Lung (tissue), 12 donors: ENCODE measurements around the gene THOC6. TPM values are rescaled to one million over a fixed set of nuclear protein-coding genes. Genes with fewer than 3 reads are reported as not detected.

Experiments
- ATAC-seq: fragments of 200-7000 bp; cut with Tn5 transposase; one replicate; pipeline ENCODE4 v1.9.1; 2020; ENCODE audit warnings: moderate number of reproducible peaks; ENCODE audit not compliant: insufficient read depth, low FRiP score
- DNase-seq, 3 donors: peaks; one replicate each; pipeline ENCODE4 v3.0.0-alpha.2; 2013 to 2017
- H3K27ac ChIP-seq, 2 donors: one replicate each; pipeline ENCODE4 v1.5.1; 2013; ENCODE audit warnings: mild to moderate bottlenecking in 2 of 2, moderate library complexity in 2 of 2, control low read depth in 1 of 2, inconsistent platforms in 1 of 2, low read depth in 1 of 2, low read length in 1 of 2
- H3K27me3 ChIP-seq, 3 donors: one replicate each; pipeline ENCODE4 v1.5.1; 2013; ENCODE audit warnings: low read length in 2 of 3; ENCODE audit not compliant: control insufficient read depth in 3 of 3, insufficient read depth in 3 of 3
- H3K36me3 ChIP-seq, 4 donors: one replicate each; pipeline ENCODE4 v1.5.1; 2013; ENCODE audit warnings: low read length in 4 of 4, mild to moderate bottlenecking in 1 of 4, moderate library complexity in 1 of 4; ENCODE audit not compliant: control insufficient read depth in 4 of 4, insufficient read depth in 4 of 4
- H3K4me1 ChIP-seq, 5 donors: one replicate each; pipeline ENCODE4 v1.5.1; 2013; ENCODE audit warnings: low read length in 5 of 5, mild to moderate bottlenecking in 2 of 5, moderate library complexity in 1 of 5; ENCODE audit not compliant: control insufficient read depth in 5 of 5, insufficient read depth in 5 of 5
- H3K4me3 ChIP-seq: one replicate; pipeline ENCODE4 v1.5.1; 2013; ENCODE audit warnings: mild to moderate bottlenecking, control low read depth, moderate library complexity
- H3K9ac ChIP-seq, 2 donors: one replicate each; pipeline ENCODE4 v1.5.1; 2013; ENCODE audit warnings: low read length in 2 of 2, control low read depth in 1 of 2; ENCODE audit not compliant: insufficient read depth in 1 of 2
- H3K9me3 ChIP-seq, 4 donors: one replicate each; pipeline ENCODE4 v1.5.1; 2013; ENCODE audit warnings: low read length in 3 of 4, mild to moderate bottlenecking in 1 of 4, moderate library complexity in 1 of 4; ENCODE audit not compliant: control insufficient read depth in 4 of 4, insufficient read depth in 3 of 4
- WGBS, 2 donors: extraction: QIAGEN DNeasy Blood & Tissue Kit; methylation state at CpG; one replicate each; pipeline ENCODE4 v1.1.7; 2013; 5-methylcytosine and 5-hydroxymethylcytosine counted together
- polyA plus RNA-seq, 2 donors: library from polyadenylated mRNA; stranded (reverse); fragments of 200-250 nt; gene quantifications; one replicate each; pipeline ENCODE4 v1.2.1, GENCODE V29; 2013
- total RNA-seq, 2 donors: library from RNA; depleted of rRNA in 1 of 2; stranded (reverse); fragments of >200 nt in 1 of 2; gene quantifications; one replicate each; pipeline ENCODE4 v1.2.1, GENCODE V29; 2014 to 2021
- TF ChIP-seq, protein P1 (sequence below): IDR thresholded peaks from 2 replicates; pipeline ENCODE4 v1.5.1; 2012; ENCODE audit warnings: mild to moderate bottlenecking; ENCODE audit errors: control extremely low read depth, extremely low read depth
- donor health status: control.
- donor health status: control.
- donor health status: Bipolar disorder and iron deficiency.
- donor health status: healthy.
- donor health status: DM: yes; HTN: yes; CAD: no.

Gene THOC6
- total and polyA plus RNA-seq, 4 donors = 12.7 to 58.3 (median 40.0) TPM

DNA sequence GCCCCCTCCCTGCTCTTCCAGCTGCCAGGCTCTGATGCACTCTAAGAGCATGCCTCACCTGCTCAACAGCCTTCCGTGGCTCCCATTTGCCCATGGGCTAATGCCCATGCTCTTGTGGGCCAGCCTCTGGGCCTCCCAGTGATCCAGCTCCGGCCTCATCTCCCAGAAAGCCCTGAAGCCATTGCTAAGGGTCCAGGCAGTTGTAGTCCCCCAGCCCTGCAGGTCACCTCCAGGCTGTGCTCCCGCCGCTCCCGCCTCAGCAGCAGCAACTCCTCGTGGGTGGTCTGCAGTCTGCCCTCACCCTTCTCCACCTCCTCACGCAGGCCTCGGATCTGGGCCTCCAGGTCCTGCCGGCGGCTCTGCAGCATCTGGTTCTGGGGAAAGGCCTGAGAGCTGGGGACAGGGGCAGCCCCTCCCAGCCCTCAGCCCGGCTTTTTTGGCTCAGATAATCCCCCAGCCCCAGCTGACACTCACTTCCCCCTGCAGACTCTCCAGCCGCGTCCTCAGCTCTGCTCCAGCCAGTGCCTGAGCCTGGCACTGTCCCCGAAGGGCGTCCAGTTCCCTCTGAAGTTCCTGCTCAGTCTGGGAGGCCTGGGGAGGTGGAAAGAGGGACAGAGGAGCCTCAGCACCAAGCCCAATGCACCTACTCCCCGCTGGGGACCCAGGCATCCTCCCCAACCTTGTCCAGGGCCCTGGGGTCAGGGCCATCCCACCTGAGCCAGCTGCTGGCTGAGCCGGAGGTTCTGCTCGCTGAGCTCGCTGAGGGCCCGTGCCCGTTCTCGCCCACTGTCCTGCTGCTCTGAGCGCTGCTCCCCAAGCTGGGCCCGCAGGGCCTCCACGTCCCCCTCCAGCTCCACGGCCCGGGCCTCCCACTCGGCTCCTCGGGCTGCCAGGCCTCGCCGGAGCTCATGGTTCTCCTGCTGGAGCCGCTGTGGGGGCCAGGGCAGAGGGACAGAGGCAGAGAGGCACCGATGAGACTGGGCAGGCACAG, 6.7 kb downstream of the THOC6 start:
- H3K9ac ChIP-seq = no peak overlapping the region
- DNase-seq (no peak), ATAC-seq (no peak)
- H3K4me1 ChIP-seq = peaks cover 0 to 11% (median 0%) of the 10 kb centered on the region in 5 donors
- H3K36me3 ChIP-seq = peaks cover 0 to 18% (median 7%) of the 10 kb centered on the region in 4 donors
- no peak overlapping the region for H3K4me3 ChIP-seq
- H3K27me3 ChIP-seq = peaks cover 0 to 32% (median 27%) of the 10 kb centered on the region in 3 donors
- WGBS, 2 donors = 78 to 79% methylated on average over 31 to 33 of the region's 33 CpGs
- H3K27ac ChIP-seq = no peak overlapping the region
- no peaks in the 10 kb centered on the region for H3K9me3 ChIP-seq
- TF ChIP-seq, protein P1, sequence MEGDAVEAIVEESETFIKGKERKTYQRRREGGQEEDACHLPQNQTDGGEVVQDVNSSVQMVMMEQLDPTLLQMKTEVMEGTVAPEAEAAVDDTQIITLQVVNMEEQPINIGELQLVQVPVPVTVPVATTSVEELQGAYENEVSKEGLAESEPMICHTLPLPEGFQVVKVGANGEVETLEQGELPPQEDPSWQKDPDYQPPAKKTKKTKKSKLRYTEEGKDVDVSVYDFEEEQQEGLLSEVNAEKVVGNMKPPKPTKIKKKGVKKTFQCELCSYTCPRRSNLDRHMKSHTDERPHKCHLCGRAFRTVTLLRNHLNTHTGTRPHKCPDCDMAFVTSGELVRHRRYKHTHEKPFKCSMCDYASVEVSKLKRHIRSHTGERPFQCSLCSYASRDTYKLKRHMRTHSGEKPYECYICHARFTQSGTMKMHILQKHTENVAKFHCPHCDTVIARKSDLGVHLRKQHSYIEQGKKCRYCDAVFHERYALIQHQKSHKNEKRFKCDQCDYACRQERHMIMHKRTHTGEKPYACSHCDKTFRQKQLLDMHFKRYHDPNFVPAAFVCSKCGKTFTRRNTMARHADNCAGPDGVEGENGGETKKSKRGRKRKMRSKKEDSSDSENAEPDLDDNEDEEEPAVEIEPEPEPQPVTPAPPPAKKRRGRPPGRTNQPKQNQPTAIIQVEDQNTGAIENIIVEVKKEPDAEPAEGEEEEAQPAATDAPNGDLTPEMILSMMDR = no peak

DNA sequence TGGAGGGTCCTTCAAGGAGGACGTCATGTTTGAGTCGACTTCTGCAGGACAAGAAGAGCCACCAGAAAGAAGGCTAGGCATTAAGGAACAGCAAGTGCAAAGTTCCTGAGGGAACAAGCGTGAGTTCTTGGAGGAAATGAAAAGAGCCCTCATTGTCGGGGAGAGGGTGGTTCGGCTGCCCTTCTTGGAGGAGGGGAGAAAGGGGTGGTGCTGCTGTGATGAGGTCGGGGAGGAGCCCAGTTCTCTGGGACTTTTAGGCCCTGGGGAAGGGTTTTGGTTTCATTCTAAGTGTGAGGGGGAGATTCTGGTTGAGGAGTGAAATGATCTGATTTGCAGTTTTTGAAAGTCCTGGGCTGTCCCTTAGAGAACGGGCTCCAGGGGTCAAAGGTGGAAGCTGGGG, 8.8 kb downstream of the THOC6 start:
- Histone ChIP-seq H3K9ac (no peak overlapping the region), H3K27me3 (peaks cover 0 to 46% (median 41%) of the 10 kb centered on the region in 3 donors), H3K4me1 (peaks cover 0 to 11% (median 0%) of the 10 kb centered on the region in 5 donors), H3K9me3 (no peaks in the 10 kb centered on the region), H3K4me3 (no peak overlapping the region), H3K27ac (no peak overlapping the region), H3K36me3 (no peaks in the 10 kb centered on the region)
- WGBS, 2 donors = 32% methylated on average over 7 of the region's 7 CpGs
- TF ChIP-seq, protein P1 = no peak
- no peak for ATAC-seq
- DNase-seq = no peak

DNA sequence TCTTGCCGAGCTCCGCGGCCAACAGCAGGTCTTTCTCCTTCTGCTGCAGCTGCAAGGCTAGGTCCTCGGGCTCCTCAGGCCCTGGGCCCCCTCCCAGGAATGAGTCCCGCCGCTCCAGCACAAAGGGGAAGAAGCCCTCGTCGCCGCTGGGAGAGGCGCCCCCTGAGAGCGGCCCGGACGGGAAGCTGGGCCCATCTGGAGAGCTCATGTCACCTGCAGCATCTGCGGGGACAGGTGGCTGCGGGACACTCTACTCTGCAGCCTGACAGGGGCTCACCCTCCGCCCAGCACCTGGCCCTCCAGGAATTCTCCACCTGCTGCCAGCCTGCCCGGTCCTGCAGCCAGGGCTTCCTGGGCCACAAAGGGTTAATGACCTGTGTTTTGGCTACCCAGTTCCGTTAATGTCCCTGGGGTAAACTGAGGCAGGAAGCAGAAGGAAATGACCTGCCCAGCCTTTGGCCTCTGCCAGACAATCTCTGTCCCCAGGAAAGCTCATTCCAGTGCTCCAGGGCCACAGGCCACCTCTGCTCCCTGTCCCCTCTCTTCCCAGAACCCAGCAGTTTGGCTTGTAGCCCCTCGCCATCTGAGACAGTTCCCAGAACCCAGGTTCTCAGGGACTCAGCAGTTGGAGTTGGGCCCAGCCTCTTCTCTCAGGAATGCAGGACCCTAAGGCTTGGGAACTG, 11.6 kb downstream of the THOC6 start:
- Histone ChIP-seq H3K4me1 (peaks cover 0 to 4% (median 0%) of the 10 kb centered on the region in 5 donors), H3K9me3 (no peaks in the 10 kb centered on the region), H3K4me3 (no peak overlapping the region), H3K36me3 (no peaks in the 10 kb centered on the region), H3K9ac (no peak overlapping the region), H3K27me3 (peaks cover 0 to 48% (median 44%) of the 10 kb centered on the region in 3 donors), H3K27ac (no peak overlapping the region)
- TF ChIP-seq, protein P1 = no peak
- 29 to 46% methylated on average over 19 of the region's 19 CpGs for WGBS, 2 donors
- DNase-seq = no peak
- ATAC-seq = no peak
